Osteoblast (primary cell): ENCODE measurements around the gene IPPK. TPM values are rescaled to one million over a fixed set of nuclear protein-coding genes. Genes with fewer than 3 reads are reported as not detected.
A peak's percentile ranks its signal among the peaks of the same experiment; 100 is the strongest.

Experiments used
- DNase-seq: peaks from one replicate; pipeline ENCODE4 v3.0.0; 2011; ENCODE audit warnings: low spot score, mixed read lengths; ENCODE audit not compliant: insufficient read length; ENCODE audit errors: missing footprints
- H2AFZ ChIP-seq: 2 replicates; pipeline ENCODE4 v1.6.0; 2011; ENCODE audit warnings: mild to moderate bottlenecking, low read length
- H3K27ac ChIP-seq: 2 replicates; pipeline ENCODE4 v1.5.1; 2011; ENCODE audit warnings: mild to moderate bottlenecking, low read depth, low read length, moderate library complexity
- H3K27me3 ChIP-seq: 2 replicates; pipeline ENCODE4 v1.6.0; 2012; ENCODE audit warnings: mild to moderate bottlenecking, control low read depth, inconsistent platforms, low read length, moderate library complexity; ENCODE audit not compliant: insufficient read depth
- H3K36me3 ChIP-seq: 2 replicates; pipeline ENCODE4 v1.5.1; 2011; ENCODE audit warnings: mild to moderate bottlenecking, low read length, control low read depth, moderate library complexity; ENCODE audit not compliant: insufficient read depth
- H3K4me1 ChIP-seq: 2 replicates; pipeline ENCODE4 v1.5.1; 2011; ENCODE audit warnings: mild to moderate bottlenecking, low read length, control low read depth, moderate library complexity; ENCODE audit not compliant: insufficient read depth
- H3K4me2 ChIP-seq: 2 replicates; pipeline ENCODE4 v1.6.0; 2011; ENCODE audit warnings: mild to moderate bottlenecking, low read length; ENCODE audit not compliant: insufficient read depth
- H3K4me3 ChIP-seq: fragments of 200-600 bp; sonication (generic); 3 replicates; pipeline ENCODE4 v1.5.1; 2012; ENCODE audit warnings: mild to moderate bottlenecking, low read length, inconsistent platforms; ENCODE audit not compliant: insufficient read depth
- H3K79me2 ChIP-seq: 2 replicates; pipeline ENCODE4 v1.6.0; 2012; ENCODE audit warnings: mild to moderate bottlenecking, low read length, control low read depth, inconsistent platforms; ENCODE audit not compliant: insufficient read depth
- H3K9me3 ChIP-seq: 2 replicates; pipeline ENCODE4 v1.5.1; 2011; ENCODE audit warnings: low read depth, low read length, control low read depth
- H4K20me1 ChIP-seq: 2 replicates; pipeline ENCODE4 v1.6.0; 2012; ENCODE audit warnings: mild to moderate bottlenecking, low read length, control low read depth; ENCODE audit not compliant: insufficient read depth
- CTCF ChIP-seq: IDR thresholded peaks from 2 replicates; pipeline ENCODE4 v1.5.1; 2011; ENCODE audit warnings: mild to moderate bottlenecking, low read depth, low read length, moderate library complexity; ENCODE audit errors: extremely low read depth
- total RNA-seq: library from RNA; depleted of rRNA; stranded (reverse); fragments of >200 nt; gene quantifications from 2 replicates; pipeline ENCODE4 v1.2.3, GENCODE V29; 2012

The IPPK gene
- total RNA-seq, 1 donor: 9.4 TPM

- Histone ChIP-seq H3K4me1 (peaks cover 15% of the 10 kb centered on the region), H4K20me1 (peaks cover 39% of the 10 kb centered on the region), H2AFZ (peak overlapping the region; percentile 78), H3K27me3 (no peaks in the 10 kb centered on the region), H3K4me2 (peak overlapping the region; percentile 91), H3K79me2 (peaks cover 63% of the 10 kb centered on the region), H3K4me3 (peak overlapping the region; percentile 88), H3K9me3 (no peaks in the 10 kb centered on the region), H3K36me3 (peaks cover 10% of the 10 kb centered on the region), H3K27ac (peak overlapping the region; percentile 96)
- DNase-seq: peak; percentile 91
- no peak for TF ChIP-seq CTCF
These were observed 995 bp downstream of the IPPK start for GRCh38 chr9:92668746-92669526.

DNA sequence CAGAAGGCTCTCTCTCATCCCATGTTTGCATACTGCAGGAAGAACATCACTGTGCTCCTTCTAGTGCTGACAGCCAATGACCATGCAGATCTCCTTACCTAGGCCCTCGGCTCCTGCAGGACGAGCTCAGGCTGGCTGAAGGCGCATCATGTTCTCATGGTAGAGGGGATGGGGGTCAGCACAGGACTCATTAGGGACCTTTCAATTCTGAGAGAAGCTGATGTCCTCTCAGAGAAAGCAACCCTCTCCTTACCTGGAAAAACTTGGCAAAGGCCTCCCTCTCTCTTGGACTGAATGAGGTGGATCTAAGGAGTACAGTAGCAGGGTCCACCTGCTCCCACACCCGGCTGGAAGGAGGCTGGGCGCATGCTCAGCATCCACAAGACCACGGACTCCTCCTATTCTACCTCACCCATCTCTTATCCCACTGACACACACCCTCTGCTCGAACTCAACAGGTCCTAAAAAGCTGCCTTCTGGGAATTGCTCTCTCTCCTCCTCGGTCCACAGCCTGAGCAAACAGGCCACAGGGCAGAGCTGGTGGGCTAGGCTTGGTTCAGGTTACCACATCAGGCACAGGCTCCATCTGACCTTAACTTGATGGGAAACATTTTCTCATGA is 2.9 kb downstream of the IPPK start:
- DNase-seq: peak; percentile 50
- H3K79me2 ChIP-seq: peaks cover 82% of the 10 kb centered on the region
- peaks cover 19% of the 10 kb centered on the region for H3K36me3 ChIP-seq
- no peaks in the 10 kb centered on the region for H3K9me3 ChIP-seq
- no peak overlapping the region for H3K4me3 ChIP-seq
- H2AFZ ChIP-seq: no peak overlapping the region
- peaks cover 47% of the 10 kb centered on the region for H4K20me1 ChIP-seq
- TF ChIP-seq CTCF: no peak
- H3K27ac ChIP-seq: no peak overlapping the region
- no peaks in the 10 kb centered on the region for H3K27me3 ChIP-seq
- no peak overlapping the region for H3K4me2 ChIP-seq
- H3K4me1 ChIP-seq: peaks cover 15% of the 10 kb centered on the region

GRCh38 chr9:92666236-92666635 is 3.7 kb downstream of the IPPK start:
- Histone ChIP-seq H4K20me1 (peaks cover 55% of the 10 kb centered on the region), H3K4me1 (peaks cover 12% of the 10 kb centered on the region), H3K27ac (no peak overlapping the region), H3K27me3 (no peaks in the 10 kb centered on the region), H3K79me2 (peaks cover 90% of the 10 kb centered on the region), H3K36me3 (peaks cover 19% of the 10 kb centered on the region), H2AFZ (no peak overlapping the region), H3K9me3 (no peaks in the 10 kb centered on the region), H3K4me2 (no peak overlapping the region), H3K4me3 (no peak overlapping the region)
- peak; percentile 52 for DNase-seq
- no peak for TF ChIP-seq CTCF

DNA sequence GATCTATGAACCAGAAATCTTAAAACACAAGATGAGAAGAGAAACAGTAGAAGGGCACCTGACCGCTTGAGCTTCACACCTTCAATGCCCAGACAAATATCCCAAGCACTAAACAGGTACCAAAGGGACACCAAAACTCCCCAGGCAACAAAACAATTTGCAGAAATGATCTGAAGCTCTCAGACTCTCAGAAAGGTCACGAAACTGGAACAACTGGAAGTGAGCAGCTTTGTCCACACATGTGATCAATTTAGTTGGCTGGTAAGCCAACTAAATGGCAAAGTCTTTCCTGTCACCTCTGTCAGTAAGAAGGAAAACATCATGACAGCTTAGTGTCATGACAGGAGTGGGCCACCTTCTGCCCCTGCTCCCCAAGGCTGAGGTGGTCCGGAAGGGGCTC is 4.1 kb downstream of the IPPK start:
- H3K36me3 ChIP-seq: peaks cover 19% of the 10 kb centered on the region
- no peak overlapping the region for H3K4me3 ChIP-seq
- no peak overlapping the region for H3K4me2 ChIP-seq
- H3K27me3 ChIP-seq: no peaks in the 10 kb centered on the region
- TF ChIP-seq CTCF: no peak
- H3K79me2 ChIP-seq: peaks cover 94% of the 10 kb centered on the region
- H3K4me1 ChIP-seq: peaks cover 10% of the 10 kb centered on the region
- H4K20me1 ChIP-seq: peaks cover 59% of the 10 kb centered on the region
- H3K9me3 ChIP-seq: no peaks in the 10 kb centered on the region
- no peak overlapping the region for H3K27ac ChIP-seq
- no peak overlapping the region for H2AFZ ChIP-seq
- peak; percentile 44 for DNase-seq
